ENCODE data around the gene MED31.
"Not testable (repeated sequence)": the region's sequence is repeated elsewhere in the genome, so short reads cannot be mapped to it uniquely, and the experiment has no call there.

The MED31 gene

DNA sequence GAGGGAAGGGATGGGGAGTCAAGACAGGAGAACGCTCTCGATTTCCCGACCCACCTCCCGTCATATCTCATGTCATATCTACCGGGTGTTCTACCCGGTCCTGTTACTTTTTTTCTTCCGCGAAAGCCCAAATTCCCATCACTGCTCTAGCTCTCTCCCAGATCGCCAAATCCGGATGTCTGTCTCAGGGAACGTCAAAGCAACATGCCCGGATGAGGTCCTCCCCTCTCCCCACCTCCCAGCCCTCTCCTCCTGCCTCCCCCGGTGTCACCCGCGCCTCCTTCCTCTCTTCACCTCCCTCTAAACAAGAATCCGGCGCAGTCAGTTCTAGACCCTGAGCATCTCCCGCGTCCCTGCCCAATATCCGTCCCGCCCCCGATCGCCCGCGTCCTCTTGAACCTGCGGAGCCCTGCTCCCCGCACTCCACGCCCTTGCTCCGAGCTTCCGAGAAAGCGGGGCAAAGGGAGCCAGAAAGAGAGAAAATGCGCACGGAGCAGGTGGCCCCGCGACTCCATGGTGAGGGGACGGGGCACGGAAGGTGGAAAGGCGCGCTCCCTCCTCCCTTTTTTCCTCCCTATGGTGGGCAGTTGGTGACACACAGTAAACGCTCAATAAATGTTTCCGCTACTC, 4.4 kb upstream of the MED31 start:
- not testable (repeated sequence) for DNase-seq (ENCODE audit: low read depth)

DNA sequence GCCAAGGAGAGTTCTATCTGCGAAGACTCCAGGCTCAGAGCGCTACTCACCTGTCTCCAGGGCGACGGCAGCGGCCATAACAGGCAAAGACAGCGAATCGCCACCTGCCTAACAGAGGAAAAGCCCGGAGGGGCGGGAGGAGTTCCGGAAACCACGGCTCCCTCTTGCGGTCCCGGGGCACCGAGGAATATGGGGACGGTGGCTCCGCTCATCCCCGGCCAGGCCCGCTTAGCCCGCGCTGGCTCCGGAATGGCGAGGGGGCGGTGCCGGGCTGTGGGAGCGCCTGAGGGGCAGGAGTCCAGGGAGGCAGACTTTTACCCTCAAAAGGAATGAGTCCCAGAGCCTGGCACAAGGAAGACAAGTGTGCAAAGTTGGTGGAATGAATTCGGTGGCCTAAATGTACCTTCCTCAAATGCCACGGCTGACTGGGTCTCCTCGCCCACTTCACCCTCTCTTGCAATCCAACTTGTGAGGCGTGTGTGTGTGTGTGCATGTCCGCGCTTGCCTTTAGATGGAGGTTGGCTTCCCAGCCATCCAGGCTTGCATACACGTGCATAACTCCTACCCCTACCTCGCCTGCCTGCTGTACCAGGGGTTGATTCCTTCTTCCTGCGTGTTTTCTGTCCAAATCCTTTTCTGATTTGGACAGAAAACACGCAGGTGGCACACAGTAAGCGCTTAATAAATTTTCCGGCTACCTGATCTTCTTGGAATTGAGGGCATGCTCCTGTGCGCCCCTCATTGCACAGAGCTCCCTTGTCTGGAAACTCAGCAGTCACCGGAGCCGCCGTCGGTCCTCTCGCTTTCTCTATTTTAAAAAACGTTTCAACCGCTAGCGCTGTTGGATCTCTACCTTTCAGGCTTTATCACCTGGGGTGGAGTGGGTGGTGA, 3.7 kb upstream of the MED31 start:
- DNase-seq (ENCODE audit: low read depth) = no peak

DNA sequence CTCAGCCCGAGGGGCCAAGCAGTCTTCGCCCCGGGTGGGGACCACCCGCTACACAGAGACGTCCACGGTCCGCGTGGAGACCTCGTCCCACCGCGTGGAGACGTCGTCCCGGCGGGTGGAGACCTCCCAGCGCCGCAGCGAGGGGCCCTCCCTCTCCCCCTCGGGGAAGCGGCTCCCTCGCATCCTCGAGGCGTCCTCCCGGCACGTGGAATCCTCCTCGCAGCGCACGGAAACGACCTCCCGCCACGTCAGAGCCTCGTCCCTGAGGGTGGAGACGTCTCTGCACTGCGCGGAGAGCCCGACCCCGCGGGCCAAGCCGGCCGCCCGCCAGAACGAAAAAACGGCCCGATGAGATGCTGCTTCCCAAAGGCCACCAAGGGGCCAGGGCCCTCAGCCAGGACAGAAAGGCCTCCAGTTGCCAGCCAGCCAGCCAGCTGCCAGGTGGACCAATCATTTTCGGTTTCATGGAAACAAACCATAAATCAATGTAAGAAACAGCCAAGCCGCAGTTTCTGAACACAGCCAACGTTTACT, 581 bp upstream of the MED31 start:
- DNase-seq (ENCODE audit: low read depth) = no peak

DNA sequence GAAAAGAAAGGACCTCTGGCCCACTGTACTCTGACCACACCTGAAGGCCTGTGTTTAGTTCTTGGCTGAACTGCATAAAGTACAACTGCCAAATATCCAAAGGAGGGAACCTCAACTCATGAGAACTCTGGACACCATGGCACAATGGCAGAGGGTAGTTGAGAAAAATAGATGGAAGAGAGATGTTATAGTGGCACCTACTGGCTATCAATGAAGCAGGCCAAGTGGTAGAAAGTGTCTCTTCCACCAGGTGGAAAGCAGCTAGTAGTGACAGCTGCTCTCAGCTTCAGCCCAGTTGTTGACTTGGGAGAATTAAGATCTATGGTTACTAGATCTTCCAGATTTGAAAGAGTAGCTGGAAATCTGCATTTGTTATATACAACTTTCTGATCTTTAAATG, 3.2 kb downstream of the MED31 start:
- DNase-seq (ENCODE audit: low read depth) = no peak

DNA sequence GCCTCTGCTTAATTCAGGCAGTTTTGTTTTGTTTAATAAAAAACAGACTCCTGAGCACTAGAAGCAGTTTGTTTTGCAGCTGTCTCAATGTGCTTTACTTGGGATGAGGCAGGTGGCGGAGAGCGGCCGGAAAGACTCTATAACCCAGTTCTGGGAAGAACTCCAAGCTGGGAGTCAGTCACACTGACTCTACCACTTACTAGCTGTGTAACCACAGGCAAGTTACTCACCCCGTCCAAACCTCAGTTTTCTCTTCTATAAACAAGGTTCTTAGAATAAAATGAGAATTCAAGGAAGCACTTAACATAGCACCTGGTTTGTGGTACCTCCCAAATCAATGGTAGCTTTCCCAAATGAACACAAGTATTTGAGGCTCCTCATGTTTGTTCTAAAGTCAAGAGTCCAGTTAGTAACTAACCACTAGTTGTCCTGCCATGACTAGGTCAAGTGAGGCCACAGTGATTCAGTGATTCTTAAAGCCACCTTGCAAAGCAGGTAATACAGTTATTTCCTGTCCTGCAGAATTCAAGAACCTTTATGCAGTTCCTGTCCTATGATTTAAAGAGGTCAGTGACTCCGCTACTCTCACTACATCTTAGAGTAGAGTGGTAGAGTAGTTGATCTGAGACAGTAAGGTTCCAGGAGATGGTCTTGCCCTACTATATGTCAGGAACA, 7.8 kb downstream of the MED31 start:
- no peak for DNase-seq (ENCODE audit: low read depth)

GRCh38 chr17:6642592-6642991, 8.8 kb downstream of the MED31 start:
- DNase-seq (ENCODE audit: low read depth) = no peak

GRCh38 chr17:6641247-6641863, 10.1 kb downstream of the MED31 start:
- DNase-seq (ENCODE audit: low read depth) = no peak

- peak; percentile 88 for DNase-seq (ENCODE audit: low read depth)
Measured at GRCh38 chr17:6640536-6641246, 10.7 kb downstream of the MED31 start, which contains the start of the genes KIAA0753 and TXNDC17. TSS of gene KIAA0753 (minus strand) at chr17:6640711. CDS start at chr17:6635103, 5,608 bp downstream. TSS of gene TXNDC17 (plus strand) at chr17:6641060. CDS start at chr17:6641083, 23 bp downstream.

DNA sequence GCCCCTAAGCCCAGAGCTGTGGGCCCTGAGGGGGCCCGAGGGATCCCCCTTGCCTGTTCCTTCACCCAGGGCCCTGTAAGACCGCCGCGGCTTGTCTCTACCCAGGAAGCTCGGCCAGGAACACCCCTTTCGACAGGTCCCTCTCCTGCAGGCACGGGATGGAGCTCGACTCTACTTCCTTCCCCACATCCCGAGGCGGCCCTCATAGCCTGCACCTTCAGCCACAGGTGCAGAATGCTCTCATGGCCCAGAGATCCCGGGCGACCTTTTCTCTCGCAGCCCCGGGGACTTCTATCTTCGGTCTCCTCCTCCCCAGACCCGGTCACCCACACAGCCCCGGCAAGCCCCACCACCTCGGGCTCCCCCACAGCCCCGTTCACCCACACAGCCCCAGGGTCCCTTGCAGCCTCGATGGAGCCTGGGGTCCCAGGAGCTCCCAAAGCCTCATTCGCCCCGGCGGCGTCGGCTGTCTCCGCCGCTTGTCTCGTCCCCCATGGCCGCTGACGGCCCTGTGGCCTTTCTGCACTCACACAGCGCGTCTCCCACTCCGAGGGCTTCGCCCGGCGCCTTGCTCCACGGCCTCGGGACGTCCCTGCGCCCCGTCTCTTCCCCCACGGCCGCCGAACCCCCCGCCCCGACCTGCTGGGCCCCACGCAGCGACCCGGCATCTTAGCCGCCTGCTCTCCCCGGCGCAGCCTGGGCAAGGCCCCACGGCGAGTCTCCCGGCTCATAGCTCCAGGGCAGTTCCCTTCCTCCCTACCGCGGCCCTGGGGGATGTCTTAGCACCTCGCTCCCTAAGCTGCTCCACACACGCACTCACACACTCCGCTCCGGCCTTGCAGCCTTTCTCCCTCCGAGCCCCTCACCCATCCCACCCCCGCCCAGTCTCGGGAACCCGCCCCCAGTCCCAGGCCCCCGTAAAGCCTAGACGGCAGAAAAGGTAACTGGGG, 11.5 kb downstream of the MED31 start:
- no peak for DNase-seq (ENCODE audit: low read depth)

GRCh38 chr17:6639014-6639585, 12.3 kb downstream of the MED31 start:
- DNase-seq (ENCODE audit: low read depth) = no peak

GRCh38 chr17:6638046-6638908, 13.1 kb downstream of the MED31 start:
- DNase-seq (ENCODE audit: low read depth) = no peak

DNA sequence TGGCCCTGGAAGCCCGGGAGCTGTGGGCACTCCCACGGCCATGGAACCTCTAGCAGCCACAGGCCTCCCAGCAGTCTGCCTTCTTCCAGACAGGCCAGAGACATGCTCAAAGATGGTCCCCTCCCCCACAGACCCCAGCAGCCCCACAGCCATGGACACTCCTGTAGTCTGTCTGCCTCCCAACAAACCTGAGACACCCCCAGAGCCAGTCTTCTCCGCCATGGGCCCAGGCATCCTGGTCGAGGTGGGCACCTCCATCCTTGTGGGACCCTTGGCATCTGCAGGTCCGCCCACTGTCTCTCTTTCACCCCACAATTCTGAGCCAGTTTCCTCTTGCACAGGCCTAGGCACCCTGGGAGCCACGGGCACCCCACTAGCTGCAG, 14.0 kb downstream of the MED31 start:
- DNase-seq (ENCODE audit: low read depth) = no peak

GRCh38 chr17:6636616-6637457, 14.6 kb downstream of the MED31 start:
- DNase-seq (ENCODE audit: low read depth) = no peak

- no peak for DNase-seq (ENCODE audit: low read depth)
Measured at GRCh38 chr17:6636105-6636504, 15.3 kb downstream of the MED31 start.

DNA sequence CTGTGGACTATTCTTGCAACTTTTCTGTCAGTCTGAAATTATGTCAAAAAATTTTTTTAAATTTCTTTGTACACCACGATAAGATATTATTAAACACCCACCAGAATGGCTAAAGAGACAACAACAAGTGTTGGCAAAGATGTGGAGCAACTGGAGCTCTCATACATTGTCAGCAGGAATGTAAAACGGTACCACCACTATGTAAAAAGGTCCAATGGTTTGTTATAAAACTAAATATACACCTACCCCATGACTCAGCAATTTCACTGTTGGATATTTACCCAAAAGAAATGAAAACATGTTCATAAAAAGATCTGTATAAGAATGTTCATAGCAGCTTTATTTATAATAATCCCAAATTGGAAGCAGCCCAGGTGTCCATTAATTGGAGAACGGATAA, 18.1 kb downstream of the MED31 start:
- DNase-seq (ENCODE audit: low read depth) = no peak

DNA sequence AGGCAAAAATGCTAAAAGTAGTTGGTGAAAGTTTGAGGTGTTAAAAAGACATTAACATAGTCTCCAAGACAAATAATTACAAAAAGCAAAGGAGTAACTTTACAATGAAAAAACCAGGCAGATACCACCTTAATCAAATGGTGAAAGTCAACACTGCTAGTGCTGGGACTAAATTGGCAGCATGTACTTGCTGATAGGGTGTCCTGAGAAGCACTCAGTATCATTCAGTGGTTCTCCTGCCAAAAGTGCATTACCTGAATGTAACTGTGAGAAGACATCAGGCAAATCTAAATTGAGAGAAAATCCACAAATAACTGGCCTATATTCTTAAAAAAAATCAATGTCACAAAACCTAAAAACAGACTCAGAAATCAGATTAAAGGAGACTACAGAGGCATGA, 18.9 kb downstream of the MED31 start:
- DNase-seq (ENCODE audit: low read depth) = no peak

DNA sequence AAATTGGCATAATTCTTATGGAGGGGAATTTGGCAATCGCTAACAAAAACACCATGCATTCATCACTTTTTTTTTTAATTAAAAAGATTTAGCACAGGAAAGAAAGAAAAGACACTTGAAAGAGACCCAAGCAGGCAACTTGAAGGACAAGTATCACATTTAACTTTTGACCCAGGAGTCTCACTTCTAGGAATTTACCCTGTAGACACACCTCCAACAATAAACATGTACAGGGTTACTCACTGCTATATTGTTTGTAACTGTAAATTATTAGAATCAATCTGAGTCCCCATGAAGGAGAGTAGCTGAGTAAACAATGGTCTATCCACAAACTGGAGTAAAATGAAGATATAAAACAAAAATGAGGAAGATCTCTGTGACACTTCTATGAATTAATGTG, 21.0 kb downstream of the MED31 start:
- DNase-seq (ENCODE audit: low read depth) = no peak

- DNase-seq (ENCODE audit: low read depth) = no peak
Measured at GRCh38 chr17:6627019-6627418, 24.4 kb downstream of the MED31 start.

All from activated gamma-delta T cell treated with anti-CD3 and anti-CD28 coated beads, Interleukin-2, amount 50 U/mL, for 16 hours (primary cell).